Smooth muscle cell (in vitro differentiated cells): Measurements from ENCODE around the gene FOXJ2. TPM values are rescaled to one million over a fixed set of nuclear protein-coding genes. Genes with fewer than 3 reads are reported as not detected.

Experiments used
- DNase-seq: peaks from one replicate; lab custom pipeline; 2025; ENCODE audit not compliant: unreplicated experiment; lab: John Stamatoyannopoulos, UW
- H2AFZ ChIP-seq: fragments of 200-600 bp; sonication (generic); 2 replicates; pipeline ENCODE4 v1.6.0; 2016; ENCODE audit warnings: antibody characterized with exemption, low read depth, mild to moderate bottlenecking
- H3F3A ChIP-seq: fragments of 200-600 bp; sonication (generic); 2 replicates; pipeline ENCODE4 v1.6.0; 2017; ENCODE audit warnings: antibody characterized with exemption, low read depth
- H3K27ac ChIP-seq: fragments of 200-600 bp; sonication (generic); 2 replicates; pipeline ENCODE4 v1.5.1; 2016; ENCODE audit warnings: low read depth, mild to moderate bottlenecking
- H3K27me3 ChIP-seq: fragments of 200-600 bp; sonication (generic); 2 replicates; pipeline ENCODE4 v1.6.1; 2016; ENCODE audit warnings: low read depth, mild to moderate bottlenecking
- H3K36me3 ChIP-seq: fragments of 200-600 bp; sonication (generic); 2 replicates; pipeline ENCODE4 v1.5.1; 2016; ENCODE audit warnings: low read depth
- H3K4me1 ChIP-seq: fragments of 200-600 bp; sonication (generic); 2 replicates; pipeline ENCODE4 v1.5.1; 2016; ENCODE audit warnings: low read depth
- H3K4me2 ChIP-seq: fragments of 200-600 bp; sonication (generic); 2 replicates; pipeline ENCODE4 v1.6.0; 2016; ENCODE audit warnings: mild to moderate bottlenecking
- H3K4me3 ChIP-seq: fragments of 200-600 bp; sonication (generic); 2 replicates; pipeline ENCODE4 v1.5.1; 2016; ENCODE audit warnings: mild to moderate bottlenecking
- H3K79me2 ChIP-seq: fragments of 200-600 bp; sonication (generic); 2 replicates; pipeline ENCODE4 v1.6.0; 2016; ENCODE audit warnings: low read depth, mild to moderate bottlenecking
- H3K9ac ChIP-seq: fragments of 200-600 bp; sonication (generic); 2 replicates; pipeline ENCODE4 v1.6.0; 2016; ENCODE audit warnings: low read depth
- H3K9me3 ChIP-seq: fragments of 200-600 bp; sonication (generic); replicated peaks from 2 replicates; pipeline ENCODE4 v1.5.1; 2016; ENCODE audit warnings: low read depth
- H4K20me1 ChIP-seq: fragments of 200-600 bp; sonication (generic); 2 replicates; pipeline ENCODE4 v1.6.0; 2016; ENCODE audit warnings: low read depth
- CTCF ChIP-seq: fragments of 200-600 bp; sonication (generic); IDR thresholded peaks from 2 replicates; pipeline ENCODE4 v1.5.1; 2017; ENCODE audit warnings: borderline replicate concordance, mild to moderate bottlenecking, antibody characterized with exemption; ENCODE audit not compliant: insufficient read depth, poor library complexity, severe bottlenecking
- WGBS: methylation state at CpG from one replicate; pipeline ENCODE4 v1.1.7; 2016; ENCODE audit warnings: low lambda C conversion rate; 5-methylcytosine and 5-hydroxymethylcytosine counted together
- polyA plus RNA-seq: library from polyadenylated mRNA; unstranded; fragments of >200 nt; fragmentation: Nextera tagmentation; extraction: Ambion mirVana; gene quantifications from 2 replicates; pipeline ENCODE4 v1.2.1, GENCODE V29; 2016
- total RNA-seq: library from RNA; depleted of rRNA; stranded (reverse); fragments of >200 nt; gene quantifications from 2 replicates; pipeline ENCODE4 v1.2.3, GENCODE V29; 2014

FOXJ2 gene
- total and polyA plus RNA-seq, 2 experiments from 2014 or later, result 16.3 to 19.0 TPM

GRCh38 chr12:8093291-8093690, 60.8 kb downstream of the FOXJ2 start:
- H3K79me2 ChIP-seq, result no peaks in the 10 kb centered on the region
- no peak overlapping the region for H3K4me3 ChIP-seq
- no peak overlapping the region for H3K9ac ChIP-seq
- H3K4me1 ChIP-seq, result no peaks in the 10 kb centered on the region
- no peaks in the 10 kb centered on the region for H3K27me3 ChIP-seq
- WGBS, result 94% methylated on average over 3 of the region's 3 CpGs
- H4K20me1 ChIP-seq, result peaks cover 16% of the 10 kb centered on the region
- H2AFZ ChIP-seq, result no peak overlapping the region
- H3K4me2 ChIP-seq, result no peak overlapping the region
- no peak for TF ChIP-seq CTCF
- DNase-seq, result no peak
- H3F3A ChIP-seq, result no peaks in the 10 kb centered on the region
- no peaks in the 10 kb centered on the region for H3K9me3 ChIP-seq
- no peak overlapping the region for H3K27ac ChIP-seq
- H3K36me3 ChIP-seq, result peaks cover 36% of the 10 kb centered on the region

- no peak overlapping the region for H3K4me2 ChIP-seq
- H3K27ac ChIP-seq, result no peak overlapping the region
- no peaks in the 10 kb centered on the region for H3K9me3 ChIP-seq
- H2AFZ ChIP-seq, result no peak overlapping the region
- 94% methylated on average over 2 of the region's 2 CpGs for WGBS
- no peak for TF ChIP-seq CTCF
- H3K4me3 ChIP-seq, result no peak overlapping the region
- H3F3A ChIP-seq, result no peaks in the 10 kb centered on the region
- H3K79me2 ChIP-seq, result no peaks in the 10 kb centered on the region
- no peak overlapping the region for H3K9ac ChIP-seq
- H3K36me3 ChIP-seq, result peaks cover 20% of the 10 kb centered on the region
- no peaks in the 10 kb centered on the region for H3K27me3 ChIP-seq
- no peaks in the 10 kb centered on the region for H3K4me1 ChIP-seq
- H4K20me1 ChIP-seq, result no peaks in the 10 kb centered on the region
- no peak for DNase-seq
These were observed 63.9 kb downstream of the FOXJ2 start for GRCh38 chr12:8096281-8096915.

DNA sequence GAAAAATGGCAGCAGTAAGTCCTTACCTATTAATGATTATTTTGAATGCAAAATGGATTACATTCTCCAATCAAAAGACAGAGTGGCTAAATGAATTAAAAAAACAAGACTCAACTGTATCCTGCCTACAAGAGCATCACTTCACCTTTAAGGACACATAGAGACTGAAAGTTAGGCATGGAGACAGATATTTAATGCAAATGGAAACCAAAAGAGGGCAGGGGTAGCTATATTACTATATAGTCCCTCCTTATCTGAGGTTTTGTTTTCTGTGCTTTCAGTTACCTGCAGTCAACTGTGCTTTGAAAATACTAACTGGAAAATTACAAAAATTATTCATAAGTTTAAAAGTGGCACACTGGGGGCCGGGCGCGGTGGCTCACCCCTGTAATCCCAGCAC, 66.7 kb downstream of the FOXJ2 start:
- H3F3A ChIP-seq, result no peaks in the 10 kb centered on the region
- H3K36me3 ChIP-seq, result peaks cover 8% of the 10 kb centered on the region
- no peaks in the 10 kb centered on the region for H4K20me1 ChIP-seq
- H3K27me3 ChIP-seq, result no peaks in the 10 kb centered on the region
- H3K4me1 ChIP-seq, result no peaks in the 10 kb centered on the region
- no peaks in the 10 kb centered on the region for H3K79me2 ChIP-seq
- H3K9ac ChIP-seq, result no peak overlapping the region
- no peak for DNase-seq
- H3K27ac ChIP-seq, result no peak overlapping the region
- no peaks in the 10 kb centered on the region for H3K9me3 ChIP-seq
- 100% methylated on average over 3 of the region's 3 CpGs for WGBS
- H3K4me2 ChIP-seq, result no peak overlapping the region
- no peak for TF ChIP-seq CTCF
- H3K4me3 ChIP-seq, result no peak overlapping the region
- H2AFZ ChIP-seq, result no peak overlapping the region

Other genes starting within 250 kb of the FOXJ2 start
- gene NANOG, start 243.3 kb upstream of the FOXJ2 start, total RNA-seq, result not detected in 2 replicates
- gene NANOG, start 243.3 kb upstream of the FOXJ2 start, polyA plus RNA-seq, result not detected in 2 replicates
- 2.3 and 2.8 TPM in 2 replicates for gene SLC2A14, start 159.8 kb upstream of the FOXJ2 start, total RNA-seq
- gene SLC2A14, start 159.8 kb upstream of the FOXJ2 start, polyA plus RNA-seq, result 8.1 and 19.3 TPM in 2 replicates
- 938 and 998 TPM in 2 replicates for gene SLC2A3, start 96.5 kb upstream of the FOXJ2 start, total RNA-seq
- 211 and 466 TPM in 2 replicates for gene SLC2A3, start 96.5 kb upstream of the FOXJ2 start, polyA plus RNA-seq
- 2.1 and 3.0 TPM in 2 replicates for gene C3AR1, start 33.6 kb downstream of the FOXJ2 start, total RNA-seq
- 2.6 and 3.2 TPM in 2 replicates for gene C3AR1, start 33.6 kb downstream of the FOXJ2 start, polyA plus RNA-seq
- gene NECAP1, start 49.6 kb downstream of the FOXJ2 start, total RNA-seq, result 49.3 and 54.9 TPM in 2 replicates
- 31.7 and 31.9 TPM in 2 replicates for gene NECAP1, start 49.6 kb downstream of the FOXJ2 start, polyA plus RNA-seq
- 0.27 and 0.40 TPM in 2 replicates for gene CLEC4A, start 90.9 kb downstream of the FOXJ2 start, total RNA-seq
- 1.2 and 4.5 TPM in 2 replicates for gene CLEC4A, start 90.9 kb downstream of the FOXJ2 start, polyA plus RNA-seq
- 0.04 TPM in 1 of 2 replicates, not detected in the other for gene ZNF705A, start 124.3 kb downstream of the FOXJ2 start, total RNA-seq
- gene ZNF705A, start 124.3 kb downstream of the FOXJ2 start, polyA plus RNA-seq, result not detected in 2 replicates
- not detected in 2 replicates for gene FAM90A1, start 194.9 kb downstream of the FOXJ2 start, total RNA-seq
- gene FAM90A1, start 194.9 kb downstream of the FOXJ2 start, polyA plus RNA-seq, result not detected in 2 replicates